Head of caudate nucleus (tissue), 42 donors: Measurements from ENCODE around the gene LDHA.

Experiments
- DNase-seq, 42 donors: peaks; one replicate each; pipeline versions ENCODE4 v3.0.0 to v3.0.0-alpha.2; 2020 to 2021; ENCODE audit warnings: mixed read lengths in 7 of 42
- intact Hi-C: fragments of 100-400 bp; cut with DNase I; formaldehyde crosslinking; loops from one replicate; pipeline ENCODE4 v1.15.0; 2022

The LDHA gene

DNA sequence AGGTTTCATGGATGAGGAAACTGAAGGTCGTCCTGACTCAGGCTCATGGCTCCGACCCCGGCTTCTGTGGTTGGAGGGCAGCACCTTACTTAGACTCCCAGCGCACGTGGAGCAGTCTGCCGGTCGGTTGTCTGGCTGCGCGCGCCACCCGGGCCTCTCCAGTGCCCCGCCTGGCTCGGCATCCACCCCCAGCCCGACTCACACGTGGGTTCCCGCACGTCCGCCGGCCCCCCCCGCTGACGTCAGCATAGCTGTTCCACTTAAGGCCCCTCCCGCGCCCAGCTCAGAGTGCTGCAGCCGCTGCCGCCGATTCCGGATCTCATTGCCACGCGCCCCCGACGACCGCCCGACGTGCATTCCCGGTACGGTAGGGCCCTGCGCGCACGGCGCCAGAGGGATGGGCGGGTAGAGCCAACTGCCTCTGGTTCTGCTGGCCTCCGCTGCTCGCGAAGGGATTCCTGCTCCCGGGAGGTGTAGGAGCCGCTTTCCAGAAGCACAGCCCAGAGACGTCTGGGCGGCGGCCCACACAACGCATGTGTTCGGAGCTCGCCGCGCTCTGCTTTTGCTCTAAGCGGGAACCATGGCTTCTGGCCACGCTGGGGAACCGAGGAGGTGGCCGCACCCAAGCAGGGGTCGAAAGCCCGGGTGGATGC is at the start of gene LDHA:
LDHA (plus strand) TSS at position 289 of the 653 bp plus-strand sequence. CDS start 2,280 bp downstream, outside the sequence.
- DNase-seq = peak; percentile 91 to 99 (median 96)
- intact Hi-C loops = loop anchor here (2.0 to 10.0 kb wide), 2 partner anchors 72 to 130 kb away; partner anchors contain the start of genes GTF2H1, HPS5 and TSG101

DNA sequence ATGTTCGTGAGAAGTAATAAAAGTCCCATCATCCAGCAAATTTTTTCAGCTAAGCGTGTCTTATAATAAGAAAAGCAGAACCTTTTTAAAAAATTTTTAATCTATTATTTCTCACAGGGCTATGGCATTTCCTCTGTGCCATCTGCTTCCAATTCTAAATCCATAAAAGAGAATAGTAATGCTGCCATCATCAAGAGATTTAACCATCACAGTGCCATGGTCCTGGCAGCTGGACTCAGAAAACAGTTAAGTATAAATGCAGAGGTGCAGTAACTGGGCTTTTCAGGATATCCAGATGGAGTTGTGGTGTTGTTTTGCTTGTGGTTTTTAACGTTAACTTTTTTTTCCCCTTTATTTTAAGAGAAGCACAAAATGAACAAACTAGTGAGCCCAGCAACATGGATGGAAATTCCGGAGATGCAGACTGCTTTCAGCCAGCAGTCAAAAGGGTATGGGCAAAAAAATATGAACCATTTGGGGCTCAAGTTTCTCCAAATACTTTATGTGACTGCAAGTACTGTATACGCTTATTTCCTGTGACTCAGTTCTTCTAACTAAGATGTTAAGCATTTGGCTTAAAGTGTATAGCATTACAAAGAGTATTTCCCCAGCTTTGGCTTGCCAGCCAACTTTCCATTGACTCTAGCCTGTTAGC is 46.8 kb upstream of the LDHA start:
- intact Hi-C loops = no loop called here
- DNase-seq = no peak

DNA sequence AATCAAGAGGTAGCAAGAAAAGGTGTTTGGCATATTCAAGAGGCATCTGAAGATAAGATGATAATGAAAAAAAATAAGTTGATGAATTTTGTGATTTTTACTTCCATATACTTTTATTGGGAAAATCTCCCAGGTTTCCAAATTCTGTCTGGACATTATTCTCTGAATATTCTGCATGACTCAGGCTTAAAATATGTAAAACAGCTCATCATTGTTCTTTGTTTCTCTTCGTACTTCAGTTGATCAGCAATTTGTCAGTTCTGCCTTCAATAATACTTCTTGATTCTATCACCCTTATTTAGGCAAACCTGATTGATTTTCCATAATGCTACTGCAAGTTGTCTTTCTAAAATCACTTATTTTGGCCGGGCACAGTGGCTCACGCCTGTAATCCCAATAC is 41.8 kb upstream of the LDHA start:
- intact Hi-C loops = no loop called here
- DNase-seq = no peak

DNA sequence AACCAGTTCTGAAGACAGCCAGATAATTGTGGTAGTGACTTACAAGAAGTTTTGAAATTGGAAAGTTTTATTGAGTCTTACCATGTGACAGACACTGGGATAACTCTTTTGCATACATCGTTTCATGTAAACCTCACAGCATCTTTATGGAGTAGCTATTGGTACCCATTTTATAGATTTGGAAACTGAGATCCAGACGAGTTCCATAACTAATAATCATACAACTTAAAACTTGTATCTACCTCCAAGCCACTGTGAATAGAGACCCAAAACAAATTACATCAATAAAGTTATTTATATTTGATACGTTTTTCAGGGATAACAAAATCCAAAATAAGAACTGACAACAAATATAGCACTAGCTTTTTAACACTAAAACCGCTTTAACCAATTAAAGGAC is 35.7 kb upstream of the LDHA start:
- DNase-seq = no peak
- intact Hi-C loops = no loop called here

DNA sequence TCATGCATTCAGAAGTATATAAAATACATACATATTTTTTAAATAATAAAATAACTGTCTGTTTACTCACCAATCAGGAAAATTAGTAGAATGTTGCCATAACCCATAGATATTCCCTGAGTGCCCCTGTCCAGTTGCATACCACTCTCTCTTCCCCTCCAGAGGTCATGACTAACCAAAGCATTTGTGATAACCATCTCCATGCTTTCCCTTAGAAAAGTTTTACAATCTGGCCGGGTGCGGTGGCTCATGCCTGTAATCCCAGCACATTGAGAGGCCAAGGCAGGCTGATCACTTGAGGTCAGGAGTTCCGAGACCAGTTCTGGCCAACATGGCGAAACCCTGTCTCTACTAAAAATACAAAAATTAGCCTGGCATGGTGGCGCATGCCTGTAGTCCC is 33.2 kb upstream of the LDHA start:
- DNase-seq = no peak
- intact Hi-C loops = no loop called here

DNA sequence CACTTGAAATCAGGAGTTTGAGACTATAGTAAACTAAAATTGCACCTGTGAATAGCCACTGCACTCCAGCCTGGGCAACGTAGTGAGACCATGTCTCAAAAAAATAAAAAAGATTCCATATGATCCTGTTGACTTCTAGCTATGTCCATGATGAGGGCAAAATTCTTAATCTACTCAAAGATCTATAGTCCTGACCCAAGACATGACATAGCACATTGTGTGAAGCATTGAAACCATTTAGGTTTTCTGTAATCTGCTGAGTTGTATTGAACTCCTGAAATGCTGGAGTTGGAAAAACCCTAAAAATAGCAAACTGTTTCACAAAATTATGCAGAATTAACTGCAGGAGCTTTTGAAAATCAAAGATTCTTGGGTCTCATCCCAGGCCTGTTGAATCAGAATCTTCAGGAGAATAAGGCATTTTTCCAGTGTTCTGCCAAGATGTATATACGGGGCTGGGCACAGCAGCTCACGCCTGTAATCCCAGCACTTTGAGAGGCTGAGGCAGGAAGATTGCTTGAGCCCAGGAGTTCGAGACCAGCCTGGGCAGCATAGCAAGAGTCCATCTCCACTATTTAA is 29.8 kb upstream of the LDHA start:
- intact Hi-C loops = no loop called here
- DNase-seq = no peak

DNA sequence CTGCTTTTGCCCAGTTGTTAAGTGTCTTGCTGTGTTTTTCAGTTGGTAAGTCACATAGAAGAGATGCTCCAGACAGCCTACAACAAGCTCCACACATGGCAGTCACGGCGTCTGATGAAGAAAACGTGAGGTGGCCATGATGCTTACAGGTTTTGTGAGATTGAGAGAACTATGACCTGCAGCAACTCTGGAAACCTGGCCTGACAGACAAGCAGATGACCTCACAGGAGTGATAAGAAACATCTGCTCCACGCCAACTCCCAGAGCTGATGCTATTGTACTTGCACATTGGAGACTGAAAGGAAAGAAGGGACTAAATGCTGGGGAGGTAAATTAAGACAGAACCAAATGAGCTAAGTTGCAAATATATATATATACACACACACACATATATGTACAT is 28.6 kb upstream of the LDHA start:
- intact Hi-C loops = no loop called here
- DNase-seq = no peak

DNA sequence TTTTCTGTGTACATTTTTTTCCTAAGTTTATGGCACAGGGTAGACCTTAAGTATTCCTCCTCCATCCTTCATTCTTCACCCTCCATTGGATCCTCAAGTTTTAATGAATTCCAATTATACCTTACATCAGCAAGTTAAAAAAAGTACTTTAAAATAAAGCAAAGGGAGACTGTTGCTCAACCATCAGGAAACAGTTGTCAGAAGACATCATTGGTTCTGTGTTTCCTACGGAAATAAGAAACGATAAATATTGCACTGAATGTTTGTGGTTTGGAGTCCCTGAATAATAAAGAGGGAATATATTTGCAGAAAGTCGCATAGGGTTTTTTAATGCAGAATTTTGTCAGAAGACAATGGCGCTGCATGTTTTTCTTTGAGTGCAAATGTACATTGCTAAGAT is 28.1 kb upstream of the LDHA start:
- intact Hi-C loops = no loop called here
- DNase-seq = no peak

DNA sequence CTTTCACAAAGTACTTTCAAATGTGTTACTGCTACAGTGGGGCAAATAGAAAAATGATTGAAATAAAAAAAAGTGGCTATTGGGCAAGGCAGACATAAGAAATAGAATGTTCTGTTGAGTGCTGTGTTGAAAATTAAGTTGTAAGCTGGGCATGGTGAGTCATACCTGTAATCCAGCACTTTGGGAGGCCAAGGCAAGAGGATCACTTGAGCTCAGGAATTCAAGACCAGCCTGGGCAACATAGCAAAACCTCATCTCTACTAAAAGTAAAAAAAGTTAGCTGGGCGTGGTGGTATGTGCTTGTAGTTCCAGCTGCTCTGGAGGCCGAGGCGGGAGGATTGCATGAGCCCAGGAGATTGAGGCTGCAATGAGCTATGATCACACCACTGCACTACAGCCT is 26.9 kb upstream of the LDHA start:
- intact Hi-C loops = no loop called here
- DNase-seq = no peak

DNA sequence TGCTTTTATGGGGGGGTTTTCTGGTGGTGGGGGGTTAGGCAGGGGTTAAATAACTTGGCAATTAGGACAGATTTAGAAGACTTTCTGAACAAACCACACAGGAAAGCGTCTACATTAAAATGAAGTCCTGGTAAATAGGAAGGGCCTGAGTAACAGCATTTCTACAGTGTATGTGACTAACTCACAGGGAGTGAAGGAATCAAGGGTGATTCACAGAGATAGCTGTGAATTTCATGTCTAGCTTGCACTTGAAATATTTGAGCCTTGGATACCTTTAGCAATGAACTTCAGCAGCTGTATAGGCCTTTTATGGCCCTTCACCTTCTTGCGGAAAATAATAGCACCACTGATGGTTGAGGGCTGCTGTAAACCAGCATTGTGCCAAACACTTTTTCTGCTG is 26.1 kb upstream of the LDHA start:
- no peak for DNase-seq
- intact Hi-C loops = no loop called here

DNA sequence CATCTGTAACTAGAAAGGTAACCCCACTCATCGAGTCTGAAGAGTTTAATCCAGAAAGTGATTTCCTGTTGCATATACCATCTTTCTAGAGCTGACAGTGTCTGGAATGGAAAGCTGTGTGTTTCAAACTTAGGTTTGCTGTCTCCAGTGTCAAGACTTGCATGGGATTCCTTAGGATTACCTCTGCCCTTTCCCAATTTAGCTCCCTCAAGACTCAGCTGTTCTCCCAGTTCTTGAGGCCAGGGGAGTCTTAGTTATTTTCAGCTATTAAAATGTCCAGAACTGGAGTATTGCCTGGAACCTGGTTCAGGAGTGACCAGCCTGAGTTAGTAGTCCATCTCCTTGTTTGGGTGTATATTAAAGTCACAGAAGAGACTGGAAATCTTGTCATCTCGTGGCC is 25.0 kb upstream of the LDHA start:
- no peak for DNase-seq
- intact Hi-C loops = no loop called here

DNA sequence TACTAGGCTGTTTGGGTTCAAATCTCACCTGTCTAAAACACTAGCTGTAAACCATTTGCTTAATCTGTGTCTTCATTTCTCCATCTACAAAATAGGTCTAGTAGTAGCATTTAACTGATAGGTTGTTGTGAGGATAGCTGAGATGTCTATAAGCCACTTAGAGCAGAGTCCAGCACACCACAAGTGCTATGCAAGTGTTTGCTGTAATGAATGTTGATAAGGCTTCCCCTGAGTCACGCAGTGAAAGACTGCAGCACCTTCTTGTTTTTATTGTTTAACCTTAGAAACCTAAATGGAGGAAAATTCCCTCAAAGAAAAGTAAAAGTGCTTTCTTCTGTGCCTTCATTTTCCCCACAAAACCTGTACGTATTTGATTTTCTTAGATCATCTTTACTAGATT is 23.1 kb upstream of the LDHA start:
- intact Hi-C loops = no loop called here

DNA sequence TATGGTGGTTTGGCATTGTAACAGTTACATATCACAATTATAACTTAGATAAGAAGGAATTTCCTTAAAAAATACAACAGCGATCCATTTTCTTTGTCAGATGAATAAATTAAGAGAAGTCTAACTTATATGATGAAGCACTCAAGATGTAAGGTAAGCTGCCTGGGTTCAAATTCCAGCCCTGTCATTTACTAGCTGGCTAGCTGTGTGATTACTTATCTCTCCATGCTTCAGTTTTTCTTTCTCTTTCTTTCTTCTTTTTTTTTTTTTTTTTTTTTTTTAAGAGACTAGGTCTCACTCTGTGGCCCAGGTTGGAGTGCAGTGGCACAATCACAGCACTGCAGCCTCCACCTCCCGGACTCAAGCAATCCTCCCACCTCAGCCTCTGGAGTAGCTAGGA is 22.2 kb upstream of the LDHA start:
- no peak for DNase-seq
- intact Hi-C loops = no loop called here

More for the DNA sequence above, 23.1 kb upstream of the LDHA start:
- DNase-seq = no peak

DNA sequence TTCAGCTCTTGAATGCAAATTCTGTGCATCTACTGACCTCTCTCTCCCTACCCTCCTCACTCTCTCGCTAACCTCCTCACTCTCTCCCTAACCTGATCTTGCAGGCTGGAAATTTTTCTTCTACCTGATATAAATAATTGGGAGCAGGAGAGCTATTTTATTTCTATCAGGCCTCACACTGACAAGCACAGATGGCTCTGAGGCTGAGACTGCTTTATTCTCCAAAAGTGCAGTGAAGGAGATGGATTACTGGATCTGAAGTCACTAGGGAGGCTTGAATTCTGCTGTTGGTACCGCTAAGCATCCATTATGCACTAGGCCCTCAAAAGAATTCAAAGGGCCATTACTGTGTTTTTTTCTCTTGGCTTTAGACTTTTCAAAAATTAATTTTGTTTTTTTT is 19.4 kb upstream of the LDHA start:
- no peak for DNase-seq
- intact Hi-C loops = no loop called here

DNA sequence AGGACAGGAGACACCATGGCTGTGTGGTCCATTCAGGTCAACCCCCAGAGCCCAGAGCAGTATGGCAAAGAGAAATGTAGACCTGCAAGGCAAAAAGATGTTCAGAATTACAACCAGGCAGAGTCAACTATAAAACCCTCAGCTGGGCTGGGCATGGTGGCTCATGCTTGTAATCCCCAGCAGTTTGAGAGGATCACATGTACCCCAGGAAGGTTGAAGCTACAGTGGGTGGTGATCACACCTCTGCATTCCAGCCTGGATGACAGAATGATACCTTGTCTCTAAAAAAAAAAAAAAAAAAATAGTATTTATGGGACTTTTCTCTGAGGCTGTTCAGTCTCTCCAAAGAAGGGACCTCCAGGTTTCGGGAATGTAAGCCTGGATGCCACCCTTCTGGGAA is 18.4 kb upstream of the LDHA start:
- intact Hi-C loops = no loop called here
- DNase-seq = peak in 28 of 42 donors; percentile 12 to 72 (median 34)

DNA sequence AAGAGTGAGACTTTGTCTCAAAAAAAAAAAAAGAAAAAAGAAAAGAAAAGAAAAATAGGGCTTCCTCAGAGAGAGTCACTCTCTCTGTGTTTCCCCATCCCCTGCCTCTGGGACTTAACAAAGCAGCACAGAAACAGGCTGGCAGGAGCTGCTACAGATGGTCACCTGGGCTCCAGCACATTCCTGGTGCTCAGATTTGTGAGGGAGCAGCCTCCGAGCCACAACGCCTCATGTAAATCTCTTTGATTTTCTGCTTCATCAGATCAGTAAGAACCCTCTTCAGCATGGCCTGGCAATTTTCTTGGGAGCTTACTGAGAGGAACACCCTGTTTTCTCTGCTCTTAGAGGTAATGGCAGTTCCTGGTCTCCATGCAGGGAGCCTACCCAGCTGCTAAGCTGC is 15.2 kb upstream of the LDHA start:
- no peak for DNase-seq
- intact Hi-C loops = no loop called here

DNA sequence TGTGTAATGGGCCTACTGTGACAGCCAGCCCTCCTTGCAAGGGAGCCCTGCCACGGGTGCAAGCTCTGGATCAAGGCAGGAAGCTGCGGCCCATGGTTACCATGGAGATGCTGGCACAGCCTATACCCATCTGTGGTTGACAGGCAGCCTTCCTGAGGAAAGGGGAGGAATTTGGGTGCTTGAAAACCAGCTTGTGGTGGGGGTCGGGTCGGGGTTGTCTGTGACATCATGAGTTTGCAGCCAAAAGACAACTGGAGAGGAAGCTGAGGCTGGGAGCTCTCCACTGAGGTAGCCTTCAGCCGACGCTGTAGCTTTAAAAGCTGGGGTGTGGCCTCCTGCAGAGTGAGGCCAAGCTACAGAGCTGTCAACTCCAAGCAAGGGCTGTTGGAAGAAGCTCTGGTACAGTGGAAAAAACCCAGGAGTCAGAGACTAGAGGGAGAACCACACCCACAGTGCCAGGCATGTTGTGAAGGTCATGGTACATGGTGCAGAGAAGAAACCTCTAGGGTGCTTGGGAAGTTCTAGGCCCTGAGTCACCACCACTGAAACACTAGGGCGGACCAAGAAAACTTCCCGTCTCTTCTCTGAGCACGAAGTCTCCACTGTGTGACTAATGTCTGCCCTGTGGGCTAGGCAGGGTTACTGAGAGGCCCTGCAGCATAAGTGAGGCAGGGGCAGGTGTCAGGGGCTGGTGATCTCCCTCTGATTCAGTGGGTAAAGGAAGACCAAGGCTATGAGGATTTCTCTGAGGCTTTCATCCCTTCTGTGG is 10.8 kb upstream of the LDHA start:
- DNase-seq = peak; percentile 26 to 86 (median 66)
- intact Hi-C loops = no loop called here

DNA sequence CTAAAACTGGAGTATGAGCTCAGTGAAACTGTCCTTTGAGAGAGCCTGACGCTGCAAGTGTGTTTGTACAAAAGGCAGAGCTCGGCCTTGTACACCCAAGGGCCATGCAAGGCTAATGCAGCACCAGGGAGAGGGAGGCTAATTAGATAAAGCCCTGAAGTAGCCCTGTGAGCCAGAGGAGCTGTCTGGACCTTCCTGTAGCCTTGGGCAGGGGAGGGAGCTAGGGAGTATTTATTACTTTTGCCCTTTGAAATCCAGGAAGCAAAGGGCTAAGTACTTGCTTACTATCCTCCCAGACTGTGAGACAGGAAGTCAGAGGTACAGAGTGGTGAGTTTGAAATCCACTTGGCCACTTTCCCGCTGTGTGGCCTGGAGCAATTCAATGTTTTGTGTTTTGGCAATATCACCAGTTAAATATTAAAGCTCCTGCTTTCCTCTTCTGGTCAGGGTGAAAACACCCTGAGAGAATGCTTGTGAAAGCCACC is 10.2 kb upstream of the LDHA start:
- intact Hi-C loops = no loop called here
- peak in 1 of 42 donors; percentile 2 for DNase-seq

DNA sequence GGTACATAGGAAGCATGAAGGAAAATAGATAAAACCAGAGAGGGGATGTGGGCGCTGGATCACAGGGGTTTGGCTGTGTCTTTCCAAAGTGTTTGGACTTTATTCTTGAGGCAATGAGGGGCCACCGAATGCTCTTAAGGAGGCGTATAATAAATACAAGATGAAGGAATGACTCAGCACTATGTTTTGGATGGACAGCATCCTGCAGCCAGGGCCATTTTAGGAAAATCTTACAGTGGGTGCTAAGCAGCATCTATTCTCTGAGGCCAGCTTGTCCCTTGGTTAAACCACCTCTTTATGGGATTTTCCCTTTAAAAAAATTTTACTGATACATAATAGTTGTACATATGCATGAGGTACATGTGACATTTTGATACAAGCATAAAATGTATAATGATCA is 4.3 kb upstream of the LDHA start:
- intact Hi-C loops = loop anchor here (10.0 kb wide), 1 partner anchor 135 kb away; the partner anchor contains the start of gene TSG101
- no peak for DNase-seq
